GM18909 (cell line): ENCODE data around the gene IL1RAPL1.

Experiments used
- ATAC-seq: cut with Tn5 transposase; IDR thresholded peaks from one replicate; pipeline ENCODE4 v1.9.1; 2021; ENCODE audit warnings: mild to moderate bottlenecking; ENCODE audit not compliant: unreplicated experiment, poor library complexity

IL1RAPL1 gene

GRCh38 chrX:29662759-29663503, 1075.7 kb downstream of the IL1RAPL1 start:
- ATAC-seq, result peak; percentile 73

GRCh38 chrX:29665532-29665931, 1078.3 kb downstream of the IL1RAPL1 start:
- ATAC-seq, result no peak

GRCh38 chrX:29666366-29666765, 1079.1 kb downstream of the IL1RAPL1 start:
- ATAC-seq, result no peak

GRCh38 chrX:29671421-29671820, 1084.2 kb downstream of the IL1RAPL1 start:
- ATAC-seq, result no peak

GRCh38 chrX:29687687-29688086, 1100.4 kb downstream of the IL1RAPL1 start:
- no peak for ATAC-seq

GRCh38 chrX:29690061-29690460, 1102.8 kb downstream of the IL1RAPL1 start:
- ATAC-seq, result no peak

- no peak for ATAC-seq
Measured at GRCh38 chrX:29691044-29691443, 1103.8 kb downstream of the IL1RAPL1 start.

- no peak for ATAC-seq
Measured at GRCh38 chrX:29693912-29694311, 1106.7 kb downstream of the IL1RAPL1 start.

- no peak for ATAC-seq
Measured at GRCh38 chrX:29699239-29699638, 1112.0 kb downstream of the IL1RAPL1 start.

GRCh38 chrX:29707088-29707487, 1119.8 kb downstream of the IL1RAPL1 start:
- ATAC-seq, result no peak

- ATAC-seq, result no peak
Measured at GRCh38 chrX:29721152-29721551, 1133.9 kb downstream of the IL1RAPL1 start.

GRCh38 chrX:29724316-29724715, 1137.1 kb downstream of the IL1RAPL1 start:
- ATAC-seq, result peak; percentile 71

- no peak for ATAC-seq
Measured at GRCh38 chrX:29726811-29727210, 1139.6 kb downstream of the IL1RAPL1 start.

- no peak for ATAC-seq
Measured at GRCh38 chrX:29728639-29729038, 1141.4 kb downstream of the IL1RAPL1 start.

- no peak for ATAC-seq
Measured at GRCh38 chrX:29744966-29745365, 1157.7 kb downstream of the IL1RAPL1 start.

GRCh38 chrX:29746326-29746725, 1159.1 kb downstream of the IL1RAPL1 start:
- ATAC-seq, result no peak

GRCh38 chrX:29762006-29762405, 1174.8 kb downstream of the IL1RAPL1 start:
- no peak for ATAC-seq

GRCh38 chrX:29775890-29776289, 1188.6 kb downstream of the IL1RAPL1 start:
- ATAC-seq, result no peak

GRCh38 chrX:29787656-29788055, 1200.4 kb downstream of the IL1RAPL1 start:
- ATAC-seq, result no peak

- no peak for ATAC-seq
Measured at GRCh38 chrX:29788991-29789699, 1201.9 kb downstream of the IL1RAPL1 start.

- ATAC-seq, result no peak
Measured at GRCh38 chrX:29792335-29792734, 1205.1 kb downstream of the IL1RAPL1 start.

GRCh38 chrX:29797156-29797555, 1209.9 kb downstream of the IL1RAPL1 start:
- ATAC-seq, result no peak
